Neural crest cell (in vitro differentiated cells): ENCODE results near the gene GOLPH3. TPM values are rescaled to one million over a fixed set of nuclear protein-coding genes. Genes with fewer than 3 reads are reported as not detected.

ENCODE experiments used
- total RNA-seq: library from RNA; stranded (reverse); gene quantifications from 2 replicates; pipeline ENCODE4 v1.2.1, GENCODE V29; 2021

Gene GOLPH3
- total RNA-seq, 1 donor from 2014 or later = 61.7 TPM

Other genes with a start within 250 kb of the GOLPH3 start
- gene MTMR12, start 138.6 kb upstream of the GOLPH3 start, total RNA-seq = 23.5 and 28.1 TPM in 2 replicates